ENCODE measurements around the gene LGALSL.

The LGALSL gene

GRCh38 chr2:64491426-64491825 lies 37.5 kb downstream of the LGALSL start:
- no peak for TF ChIP-seq CTCF (IDR thresholded peaks at IDR 0.05; ENCODE audit: low read length, missing control alignments)

GRCh38 chr2:64492272-64492671 lies 38.3 kb downstream of the LGALSL start:
- DNase-seq (ENCODE audit: low read depth), result peak; percentile 22
- H3K4me3 ChIP-seq (replicated peaks; ENCODE audit: low read depth, low read length), result no peak overlapping the region
- no peak for TF ChIP-seq CTCF (IDR thresholded peaks at IDR 0.05; ENCODE audit: low read length, missing control alignments)

More at GRCh38 chr2:64491426-64491825, 37.5 kb downstream of the LGALSL start:
- no peak overlapping the region for H3K4me3 ChIP-seq (replicated peaks; ENCODE audit: low read depth, low read length)
- DNase-seq (ENCODE audit: low read depth), result peak; percentile 40

- no peak overlapping the region for H3K4me3 ChIP-seq (replicated peaks; ENCODE audit: low read depth, low read length)
- DNase-seq (ENCODE audit: low read depth), result no peak
- no peak for TF ChIP-seq CTCF (IDR thresholded peaks at IDR 0.05; ENCODE audit: low read length, missing control alignments)
These were observed 38.9 kb downstream of the LGALSL start for GRCh38 chr2:64492821-64493220.

GRCh38 chr2:64493788-64494187 lies 39.8 kb downstream of the LGALSL start:
- DNase-seq (ENCODE audit: low read depth), result no peak
- TF ChIP-seq CTCF (IDR thresholded peaks at IDR 0.05; ENCODE audit: low read length, missing control alignments), result no peak
- no peak overlapping the region for H3K4me3 ChIP-seq (replicated peaks; ENCODE audit: low read depth, low read length)

GRCh38 chr2:64498438-64498837 lies 44.5 kb downstream of the LGALSL start:
- no peak for TF ChIP-seq CTCF (IDR thresholded peaks at IDR 0.05; ENCODE audit: low read length, missing control alignments)
- no peak for DNase-seq (ENCODE audit: low read depth)
- no peak overlapping the region for H3K4me3 ChIP-seq (replicated peaks; ENCODE audit: low read depth, low read length)

GRCh38 chr2:64500549-64500948 lies 46.6 kb downstream of the LGALSL start:
- TF ChIP-seq CTCF (IDR thresholded peaks at IDR 0.05; ENCODE audit: low read length, missing control alignments), result no peak
- DNase-seq (ENCODE audit: low read depth), result no peak

GRCh38 chr2:64501946-64502345 lies 48.0 kb downstream of the LGALSL start:
- H3K4me3 ChIP-seq (replicated peaks; ENCODE audit: low read depth, low read length), result no peak overlapping the region
- no peak for TF ChIP-seq CTCF (IDR thresholded peaks at IDR 0.05; ENCODE audit: low read length, missing control alignments)
- no peak for DNase-seq (ENCODE audit: low read depth)

More at GRCh38 chr2:64500549-64500948, 46.6 kb downstream of the LGALSL start:
- no peak overlapping the region for H3K4me3 ChIP-seq (replicated peaks; ENCODE audit: low read depth, low read length)

Measured in fibroblast of pulmonary artery (primary cell).